ENCODE data around the gene GRIK3. TPM values are rescaled to one million over a fixed set of nuclear protein-coding genes. Genes with fewer than 3 reads are reported as not detected.

Gene GRIK3
- total and polyA plus RNA-seq, 2 experiments from 2014 or later, result under 0.01 TPM; not detected in 1

DNA sequence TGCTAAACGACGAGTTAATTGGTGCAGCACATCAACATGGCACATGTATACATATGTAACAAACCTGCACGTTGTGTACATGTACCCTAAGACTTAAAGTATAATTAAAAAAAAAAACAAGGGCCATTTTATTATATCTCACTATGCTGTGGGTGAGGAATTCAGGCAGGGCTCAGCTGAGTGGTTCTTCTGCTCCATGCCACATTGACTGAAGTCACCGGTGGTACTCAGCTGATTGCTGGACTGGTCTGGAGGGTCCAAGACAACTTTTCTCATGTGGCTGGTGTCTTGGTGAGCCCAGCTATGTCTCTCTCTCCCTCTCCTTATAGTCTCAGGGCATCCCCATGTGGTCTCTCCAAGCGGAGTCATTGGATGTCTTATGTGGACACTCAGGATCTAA lies 275.0 kb downstream of the GRIK3 start:
- no peaks in the 10 kb centered on the region for H3K79me2 ChIP-seq
- H3K27me3 ChIP-seq, result no peaks in the 10 kb centered on the region
- H2AFZ ChIP-seq, result no peak overlapping the region
- no peaks in the 10 kb centered on the region for H3K9me2 ChIP-seq (replicated peaks; ENCODE audit: insufficient read depth)
- WGBS (ENCODE audit: low lambda C conversion rate, missing lambda C conversion rate), result 82% methylated on average over 5 of the region's 5 CpGs
- H3K27ac ChIP-seq, result no peak overlapping the region
- no peaks in the 10 kb centered on the region for H3K36me3 ChIP-seq (replicated peaks; ENCODE audit: insufficient read depth, low read depth)
- H3K4me3 ChIP-seq, result no peak overlapping the region
- H3K4me2 ChIP-seq, result no peak overlapping the region
- H3K9me3 ChIP-seq (ENCODE audit: low read depth), result no peaks in the 10 kb centered on the region
- H4K20me1 ChIP-seq (ENCODE audit: insufficient read depth, poor library complexity, severe bottlenecking), result no peaks in the 10 kb centered on the region
- no peaks in the 10 kb centered on the region for H3K4me1 ChIP-seq (ENCODE audit: insufficient read depth)
- no peak for DNase-seq (ENCODE audit: low spot score)
- no peak for TF ChIP-seq EZH2phosphoT487 (IDR thresholded peaks at IDR 0.05; ENCODE audit: low read depth, severe bottlenecking, unreplicated experiment)
- TF ChIP-seq, protein P1, sequence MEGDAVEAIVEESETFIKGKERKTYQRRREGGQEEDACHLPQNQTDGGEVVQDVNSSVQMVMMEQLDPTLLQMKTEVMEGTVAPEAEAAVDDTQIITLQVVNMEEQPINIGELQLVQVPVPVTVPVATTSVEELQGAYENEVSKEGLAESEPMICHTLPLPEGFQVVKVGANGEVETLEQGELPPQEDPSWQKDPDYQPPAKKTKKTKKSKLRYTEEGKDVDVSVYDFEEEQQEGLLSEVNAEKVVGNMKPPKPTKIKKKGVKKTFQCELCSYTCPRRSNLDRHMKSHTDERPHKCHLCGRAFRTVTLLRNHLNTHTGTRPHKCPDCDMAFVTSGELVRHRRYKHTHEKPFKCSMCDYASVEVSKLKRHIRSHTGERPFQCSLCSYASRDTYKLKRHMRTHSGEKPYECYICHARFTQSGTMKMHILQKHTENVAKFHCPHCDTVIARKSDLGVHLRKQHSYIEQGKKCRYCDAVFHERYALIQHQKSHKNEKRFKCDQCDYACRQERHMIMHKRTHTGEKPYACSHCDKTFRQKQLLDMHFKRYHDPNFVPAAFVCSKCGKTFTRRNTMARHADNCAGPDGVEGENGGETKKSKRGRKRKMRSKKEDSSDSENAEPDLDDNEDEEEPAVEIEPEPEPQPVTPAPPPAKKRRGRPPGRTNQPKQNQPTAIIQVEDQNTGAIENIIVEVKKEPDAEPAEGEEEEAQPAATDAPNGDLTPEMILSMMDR (IDR thresholded peaks at IDR 0.05; ENCODE audit: poor library complexity), result no peak

DNA sequence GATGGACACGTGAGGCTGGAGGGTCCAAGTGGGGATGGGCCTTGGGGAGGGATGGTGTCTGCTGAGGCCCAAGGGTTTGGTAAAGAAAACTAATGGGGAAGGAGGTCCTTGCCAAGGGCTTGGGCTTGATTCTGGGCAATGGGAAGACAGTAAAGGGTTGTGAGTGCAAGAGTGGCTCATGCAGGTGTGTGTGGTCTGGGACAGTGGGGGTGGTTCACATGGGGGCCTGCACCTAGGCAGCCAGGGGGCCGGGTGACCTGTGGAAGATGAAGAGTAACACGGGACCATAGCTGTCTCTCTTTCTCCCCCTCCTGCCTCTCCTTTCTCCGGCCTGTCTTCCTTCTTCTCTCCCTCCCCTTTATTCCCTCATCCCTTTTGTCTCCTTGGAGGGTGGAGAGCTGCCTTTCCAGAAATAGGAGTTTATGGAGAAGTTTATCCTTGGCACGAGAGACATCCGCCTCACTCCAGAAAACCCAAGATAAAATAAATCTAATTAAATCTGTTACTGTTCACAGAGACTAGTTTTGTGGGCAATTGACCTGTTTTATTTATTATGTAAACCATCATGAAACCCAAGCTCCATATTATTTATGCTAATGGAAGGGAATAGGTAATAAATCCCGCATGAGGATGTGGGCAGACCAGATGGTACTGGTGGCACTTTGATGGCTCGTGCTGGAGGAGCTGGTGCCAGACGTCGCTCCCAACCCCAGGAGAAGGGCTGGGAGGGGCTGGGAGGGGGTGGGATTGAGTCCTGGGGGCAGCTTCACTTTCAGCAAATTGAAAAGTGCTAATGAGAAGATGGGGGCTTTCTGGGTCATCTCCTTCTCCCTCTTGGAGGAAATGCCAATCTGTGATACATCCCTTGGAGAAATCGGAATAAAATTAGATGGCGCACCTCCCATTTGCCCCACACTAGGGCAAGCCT lies 278.7 kb downstream of the GRIK3 start:
- Histone ChIP-seq H3K4me2 (no peak overlapping the region), H3K79me2 (no peaks in the 10 kb centered on the region)
- 75% methylated on average over 12 of the region's 12 CpGs for WGBS (ENCODE audit: low lambda C conversion rate, missing lambda C conversion rate)

DNA sequence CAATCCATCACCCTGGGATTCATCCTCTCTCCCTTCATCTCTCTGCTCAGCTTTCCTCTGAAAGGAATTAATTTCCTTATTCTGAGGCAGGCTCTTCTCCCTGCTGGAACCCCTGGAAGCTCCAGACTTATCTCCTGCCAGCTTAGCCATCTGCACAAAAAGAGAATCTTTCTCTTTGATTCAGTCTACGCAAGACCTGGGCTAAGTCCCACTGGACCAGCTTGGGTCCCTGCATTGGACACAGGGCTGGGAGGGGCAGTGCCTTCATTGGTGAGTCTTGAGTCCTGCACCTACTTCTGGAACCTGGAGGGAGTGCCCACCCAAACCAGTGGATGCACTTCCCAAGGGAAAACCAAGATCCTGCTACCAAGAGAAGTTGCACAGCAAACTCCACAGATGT lies 279.9 kb downstream of the GRIK3 start:
- no peaks in the 10 kb centered on the region for H3K36me3 ChIP-seq (replicated peaks; ENCODE audit: insufficient read depth, low read depth)
- no peaks in the 10 kb centered on the region for H3K9me2 ChIP-seq (replicated peaks; ENCODE audit: insufficient read depth)
- H3K4me2 ChIP-seq, result no peak overlapping the region
- H2AFZ ChIP-seq, result no peak overlapping the region
- DNase-seq (ENCODE audit: low spot score), result no peak
- no peak overlapping the region for H3K27ac ChIP-seq
- 94% methylated on average over 1 of the region's 1 CpG for WGBS (ENCODE audit: low lambda C conversion rate, missing lambda C conversion rate)
- H3K79me2 ChIP-seq, result no peaks in the 10 kb centered on the region
- no peak overlapping the region for H3K4me3 ChIP-seq
- no peaks in the 10 kb centered on the region for H3K27me3 ChIP-seq
- no peak for TF ChIP-seq EZH2phosphoT487 (IDR thresholded peaks at IDR 0.05; ENCODE audit: low read depth, severe bottlenecking, unreplicated experiment)
- TF ChIP-seq, protein P1 (IDR thresholded peaks at IDR 0.05; ENCODE audit: poor library complexity), result no peak
- no peak for TF ChIP-seq EZH2 (IDR thresholded peaks at IDR 0.05; ENCODE audit: borderline replicate concordance)
- no peaks in the 10 kb centered on the region for H4K20me1 ChIP-seq (ENCODE audit: insufficient read depth, poor library complexity, severe bottlenecking)
- no peaks in the 10 kb centered on the region for H3K4me1 ChIP-seq (ENCODE audit: insufficient read depth)
- no peaks in the 10 kb centered on the region for H3K9me3 ChIP-seq (ENCODE audit: low read depth)

More for the DNA sequence above, 278.7 kb downstream of the GRIK3 start:
- Histone ChIP-seq H3K9me3 (ENCODE audit: low read depth) (no peaks in the 10 kb centered on the region), H3K4me1 (ENCODE audit: insufficient read depth) (no peaks in the 10 kb centered on the region), H4K20me1 (ENCODE audit: insufficient read depth, poor library complexity, severe bottlenecking) (no peaks in the 10 kb centered on the region), H3K4me3 (no peak overlapping the region), H3K27ac (no peak overlapping the region), H3K36me3 (replicated peaks; ENCODE audit: insufficient read depth, low read depth) (no peaks in the 10 kb centered on the region), H3K27me3 (no peaks in the 10 kb centered on the region), H2AFZ (no peak overlapping the region), H3K9me2 (replicated peaks; ENCODE audit: insufficient read depth) (no peaks in the 10 kb centered on the region)
- TF ChIP-seq EZH2 (IDR thresholded peaks at IDR 0.05; ENCODE audit: borderline replicate concordance), result no peak
- TF ChIP-seq EZH2phosphoT487 (IDR thresholded peaks at IDR 0.05; ENCODE audit: low read depth, severe bottlenecking, unreplicated experiment), result peak; percentile 90
- TF ChIP-seq, protein P1 (IDR thresholded peaks at IDR 0.05; ENCODE audit: poor library complexity), result no peak
- DNase-seq (ENCODE audit: low spot score), result no peak
